ENCODE data around the gene SPATC1L. TPM values are rescaled to one million over a fixed set of nuclear protein-coding genes. Genes with fewer than 3 reads are reported as not detected.

The SPATC1L gene
- total and polyA plus RNA-seq, 2 of the 8 experiments (the other 6 are each of a cell fraction or from before 2014, with no cell fraction given), result 24.9 to 50.0 TPM

DNA sequence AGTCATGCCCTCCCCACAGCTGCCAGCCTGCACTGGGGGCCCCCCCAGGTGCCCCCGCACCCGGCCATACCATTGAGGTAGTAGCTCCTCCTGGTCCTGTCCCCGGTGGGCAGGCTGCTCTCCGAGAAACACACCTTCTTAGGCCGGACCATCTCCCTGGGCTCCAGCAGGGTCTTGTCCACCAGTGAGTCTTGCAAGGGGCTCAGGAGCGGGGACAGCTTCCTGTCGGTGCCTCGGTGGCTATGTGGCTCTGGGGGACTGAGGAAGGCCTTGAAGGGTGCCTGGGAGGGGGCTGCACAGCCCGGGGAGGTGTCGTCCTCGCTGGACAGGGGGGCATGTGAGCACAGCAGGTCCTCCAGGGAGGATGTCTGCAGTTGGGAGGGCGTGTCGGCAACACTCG, 16.0 kb downstream of the SPATC1L start (continued):
- TF ChIP-seq TCF12 (IDR thresholded peaks at IDR 0.05; ENCODE audit: low read depth, low read length), result no peak
- no peak for TF ChIP-seq KDM5A (IDR thresholded peaks at IDR 0.05; ENCODE audit: low read length)
- TF ChIP-seq POLR2AphosphoS5 (IDR thresholded peaks at IDR 0.05; ENCODE audit: low read depth, low read length), result no peak
- TF ChIP-seq CBX8 (IDR thresholded peaks at IDR 0.05; ENCODE audit: borderline replicate concordance, low read depth, low read length), result no peak
